ENCODE measurements around the gene RHOBTB3. TPM values are rescaled to one million over a fixed set of nuclear protein-coding genes. Genes with fewer than 3 reads are reported as not detected.

The RHOBTB3 gene
- total RNA-seq, 1 donor from 2014 or later: 79.7 TPM

GRCh38 chr5:95734187-95734586, 3.1 kb downstream of the RHOBTB3 start:
- intact Hi-C loops (cut with micrococcal nuclease): loop anchor here (10.0 kb wide), 1 partner anchor 69 kb away; no protein-coding TSS in a partner anchor
- Histone ChIP-seq H3K36me3 (peaks cover 10% of the 10 kb centered on the region), H3K4me1 (peaks cover 86% of the 10 kb centered on the region), H3K4me3 (peak overlapping the region; percentile 89), H3K27ac (replicated peaks) (peak overlapping the region; percentile 97), H3K9me3 (replicated peaks) (no peaks in the 10 kb centered on the region), H3K27me3 (ENCODE audit: low read depth) (no peaks in the 10 kb centered on the region)
- TF ChIP-seq CTCF (IDR thresholded peaks at IDR 0.05; ENCODE audit: borderline replicate concordance): no peak
- no peak for DNase-seq

DNA sequence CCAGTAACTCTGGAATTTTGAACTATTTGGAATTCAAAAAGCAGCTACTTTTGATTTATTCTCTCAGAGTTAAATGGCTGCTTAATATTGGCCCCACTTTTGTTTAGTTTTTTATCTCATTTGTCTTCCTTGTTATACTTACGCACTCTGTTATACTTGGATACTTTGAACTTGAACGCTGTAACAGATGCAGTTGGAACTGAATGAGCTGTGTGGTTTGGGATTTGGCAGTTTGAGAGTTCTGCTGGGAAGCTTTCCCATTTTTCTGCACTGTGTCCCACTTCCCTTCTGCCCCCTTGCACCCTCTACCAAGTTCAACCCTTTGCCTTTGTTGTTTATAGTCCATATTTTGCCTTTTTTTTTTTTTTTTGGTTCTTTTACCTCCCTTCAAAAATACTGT, 3.8 kb downstream of the RHOBTB3 start:
- peaks cover 18% of the 10 kb centered on the region for H3K36me3 ChIP-seq
- peaks cover 82% of the 10 kb centered on the region for H3K4me1 ChIP-seq

GRCh38 chr5:95735406-95735805, 4.3 kb downstream of the RHOBTB3 start:
- intact Hi-C loops (cut with micrococcal nuclease): loop anchor here (10.0 kb wide), 1 partner anchor 71 kb away; no protein-coding TSS in a partner anchor
- Histone ChIP-seq H3K27ac (replicated peaks) (peak overlapping the region; percentile 97), H3K36me3 (peaks cover 21% of the 10 kb centered on the region), H3K9me3 (replicated peaks) (no peaks in the 10 kb centered on the region), H3K27me3 (ENCODE audit: low read depth) (no peaks in the 10 kb centered on the region), H3K4me1 (peaks cover 77% of the 10 kb centered on the region), H3K4me3 (peak overlapping the region; percentile 89)
- no peak for DNase-seq
- no peak for TF ChIP-seq CTCF (IDR thresholded peaks at IDR 0.05; ENCODE audit: borderline replicate concordance)

More for the DNA sequence above, 3.8 kb downstream of the RHOBTB3 start:
- DNase-seq: no peak
- peak overlapping the region; percentile 97 for H3K27ac ChIP-seq (replicated peaks)
- peak overlapping the region; percentile 89 for H3K4me3 ChIP-seq
- no peak for TF ChIP-seq CTCF (IDR thresholded peaks at IDR 0.05; ENCODE audit: borderline replicate concordance)
- H3K9me3 ChIP-seq (replicated peaks): no peaks in the 10 kb centered on the region
- intact Hi-C loops (cut with micrococcal nuclease): loop anchor here (10.0 kb wide), 1 partner anchor 70 kb away; no protein-coding TSS in a partner anchor
- H3K27me3 ChIP-seq (ENCODE audit: low read depth): no peaks in the 10 kb centered on the region

DNA sequence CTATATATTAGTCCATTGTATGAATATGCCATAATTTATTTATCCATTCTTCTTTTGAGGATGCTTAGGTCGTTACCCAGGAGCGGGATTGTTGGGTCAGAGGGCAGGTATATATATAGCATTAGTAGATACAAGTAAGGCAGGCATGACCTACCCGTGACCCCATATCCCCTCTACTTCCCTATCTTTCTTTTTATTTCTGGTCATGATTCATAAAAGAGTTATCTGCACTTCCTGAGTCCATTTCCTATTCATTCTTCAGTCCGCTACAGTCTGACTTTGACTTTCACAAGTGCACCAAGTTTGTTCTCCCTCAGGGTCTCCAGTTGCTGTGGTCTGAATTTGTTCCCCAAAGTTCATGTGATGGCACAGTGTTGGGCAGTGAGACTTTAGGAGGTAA, 6.9 kb downstream of the RHOBTB3 start:
- TF ChIP-seq CTCF (IDR thresholded peaks at IDR 0.05; ENCODE audit: borderline replicate concordance): no peak
- Histone ChIP-seq H3K9me3 (replicated peaks) (no peaks in the 10 kb centered on the region), H3K4me3 (no peak overlapping the region), H3K27ac (replicated peaks) (no peak overlapping the region), H3K36me3 (peaks cover 21% of the 10 kb centered on the region), H3K4me1 (peaks cover 61% of the 10 kb centered on the region), H3K27me3 (ENCODE audit: low read depth) (no peaks in the 10 kb centered on the region)
- intact Hi-C loops (cut with micrococcal nuclease): loop anchor here (10.0 kb wide), 1 partner anchor 73 kb away; no protein-coding TSS in a partner anchor
- no peak for DNase-seq

DNA sequence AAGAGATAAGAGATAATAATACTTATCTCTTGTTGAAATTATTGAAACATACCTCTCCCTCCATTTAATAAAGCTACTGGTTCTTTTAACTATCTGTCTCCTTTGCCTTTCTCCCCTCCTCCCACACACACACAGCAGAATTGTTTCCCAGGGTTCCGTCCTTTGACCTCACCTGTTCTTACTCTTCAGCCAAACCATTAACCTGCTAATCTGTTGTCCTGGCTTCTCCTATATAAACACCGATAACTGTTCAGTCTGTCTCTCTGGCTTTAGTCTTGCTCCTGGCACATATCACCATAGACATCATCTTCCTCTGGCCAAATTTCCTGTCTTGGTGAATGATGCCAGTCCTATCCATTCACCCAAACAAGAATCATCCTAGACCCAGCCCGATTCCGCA, 7.7 kb downstream of the RHOBTB3 start:
- DNase-seq: no peak
- H3K4me3 ChIP-seq: no peak overlapping the region
- TF ChIP-seq CTCF (IDR thresholded peaks at IDR 0.05; ENCODE audit: borderline replicate concordance): no peak
- H3K4me1 ChIP-seq: peaks cover 54% of the 10 kb centered on the region
- H3K27ac ChIP-seq (replicated peaks): peak overlapping the region; percentile 4
- no peaks in the 10 kb centered on the region for H3K9me3 ChIP-seq (replicated peaks)
- no peaks in the 10 kb centered on the region for H3K27me3 ChIP-seq (ENCODE audit: low read depth)
- intact Hi-C loops (cut with micrococcal nuclease): loop anchor here (10.0 kb wide), 1 partner anchor 74 kb away; no protein-coding TSS in a partner anchor
- peaks cover 21% of the 10 kb centered on the region for H3K36me3 ChIP-seq

All from left ventricle myocardium inferior (tissue), 1 donor.